SK-N-SH treated with all-trans-retinoic acid at 6 μM for 48 hours (cell line): ENCODE results near the gene FLT1.

Experiments
- CSDC2 ChIP-seq: fragments of 250-450 bp; sonication (Bioruptor Pico); IDR thresholded peaks from 2 replicates; pipeline ENCODE4 v1.5.0; 2020; ENCODE audit warnings: mild to moderate bottlenecking, moderate library complexity
- ESRRG ChIP-seq: fragments of 250-450 bp; sonication (Bioruptor Pico); IDR thresholded peaks from 2 replicates; pipeline ENCODE4 v1.6.1; 2021; ENCODE audit warnings: mild to moderate bottlenecking
- RARB ChIP-seq: fragments of 250-450 bp; sonication (Bioruptor Pico); IDR thresholded peaks from 2 replicates; pipeline ENCODE4 v1.8.0; 2021; ENCODE audit warnings: mild to moderate bottlenecking, moderate library complexity
- SNAI2 ChIP-seq: fragments of 250-450 bp; sonication (Bioruptor Pico); IDR thresholded peaks from 2 replicates; pipeline ENCODE4 v1.5.0; 2020; ENCODE audit warnings: mild to moderate bottlenecking, moderate library complexity
- TCF4 ChIP-seq: fragments of 250-450 bp; sonication (Bioruptor Pico); IDR thresholded peaks from 2 replicates; pipeline ENCODE4 v1.8.0; 2021; ENCODE audit warnings: mild to moderate bottlenecking, moderate library complexity, borderline replicate concordance
- ZFP3 ChIP-seq: fragments of 250-450 bp; sonication (Bioruptor Pico); IDR thresholded peaks from 2 replicates; pipeline ENCODE4 v1.5.0; 2020; ENCODE audit warnings: mild to moderate bottlenecking, moderate library complexity
- ZFP30 ChIP-seq: fragments of 450-650 bp; formaldehyde crosslinking; IDR thresholded peaks from 2 replicates; pipeline ENCODE4 v1.5.0; 2022; ENCODE audit warnings: mild to moderate bottlenecking, moderate library complexity
- ZNF70 ChIP-seq: fragments of 450-650 bp; formaldehyde crosslinking; IDR thresholded peaks from 2 replicates; pipeline ENCODE4 v1.5.0; 2020; ENCODE audit warnings: mild to moderate bottlenecking, moderate library complexity
- TF ChIP-seq, protein P1 (sequence below): fragments of 250-450 bp; sonication (Bioruptor Pico); IDR thresholded peaks from 2 replicates; pipeline ENCODE4 v1.5.0; 2020; ENCODE audit warnings: mild to moderate bottlenecking, moderate library complexity
- TF ChIP-seq, protein P2 (sequence below): fragments of 250-450 bp; sonication (Bioruptor Pico); IDR thresholded peaks from 2 replicates; pipeline ENCODE4 v1.8.0; 2021; ENCODE audit warnings: low read depth, mild to moderate bottlenecking, moderate library complexity, borderline replicate concordance
- TF ChIP-seq, protein P3 (sequence below): fragments of 250-450 bp; sonication (Bioruptor Pico); IDR thresholded peaks from 2 replicates; pipeline ENCODE4 v1.8.0; 2020; ENCODE audit warnings: mild to moderate bottlenecking, moderate library complexity, borderline replicate concordance
- TF ChIP-seq, protein P4 (sequence below): fragments of 250-450 bp; sonication (Bioruptor Pico); IDR thresholded peaks from 2 replicates; pipeline ENCODE4 v1.5.1; 2021; ENCODE audit warnings: mild to moderate bottlenecking, moderate library complexity

DNA sequence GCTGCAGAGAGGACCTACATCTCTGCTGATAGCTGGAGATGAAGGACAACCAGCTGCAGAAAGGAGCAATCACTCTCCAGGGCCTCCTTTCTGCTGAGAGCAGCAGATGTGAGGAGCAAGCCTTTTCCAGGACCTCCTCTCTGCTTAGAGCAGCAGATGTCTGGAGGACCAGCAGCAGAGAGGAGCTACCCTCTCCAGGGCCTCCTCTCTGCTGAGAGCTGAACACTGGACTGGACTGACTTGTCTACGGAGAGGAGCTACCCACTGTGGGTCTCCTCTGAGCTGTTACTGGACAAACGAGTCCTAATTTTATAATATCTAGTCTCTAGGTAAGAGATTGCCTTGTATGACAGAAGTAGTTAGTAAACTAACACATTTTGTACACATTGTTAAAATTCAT is 40.8 kb upstream of the FLT1 start:
- TF ChIP-seq, protein P1, sequence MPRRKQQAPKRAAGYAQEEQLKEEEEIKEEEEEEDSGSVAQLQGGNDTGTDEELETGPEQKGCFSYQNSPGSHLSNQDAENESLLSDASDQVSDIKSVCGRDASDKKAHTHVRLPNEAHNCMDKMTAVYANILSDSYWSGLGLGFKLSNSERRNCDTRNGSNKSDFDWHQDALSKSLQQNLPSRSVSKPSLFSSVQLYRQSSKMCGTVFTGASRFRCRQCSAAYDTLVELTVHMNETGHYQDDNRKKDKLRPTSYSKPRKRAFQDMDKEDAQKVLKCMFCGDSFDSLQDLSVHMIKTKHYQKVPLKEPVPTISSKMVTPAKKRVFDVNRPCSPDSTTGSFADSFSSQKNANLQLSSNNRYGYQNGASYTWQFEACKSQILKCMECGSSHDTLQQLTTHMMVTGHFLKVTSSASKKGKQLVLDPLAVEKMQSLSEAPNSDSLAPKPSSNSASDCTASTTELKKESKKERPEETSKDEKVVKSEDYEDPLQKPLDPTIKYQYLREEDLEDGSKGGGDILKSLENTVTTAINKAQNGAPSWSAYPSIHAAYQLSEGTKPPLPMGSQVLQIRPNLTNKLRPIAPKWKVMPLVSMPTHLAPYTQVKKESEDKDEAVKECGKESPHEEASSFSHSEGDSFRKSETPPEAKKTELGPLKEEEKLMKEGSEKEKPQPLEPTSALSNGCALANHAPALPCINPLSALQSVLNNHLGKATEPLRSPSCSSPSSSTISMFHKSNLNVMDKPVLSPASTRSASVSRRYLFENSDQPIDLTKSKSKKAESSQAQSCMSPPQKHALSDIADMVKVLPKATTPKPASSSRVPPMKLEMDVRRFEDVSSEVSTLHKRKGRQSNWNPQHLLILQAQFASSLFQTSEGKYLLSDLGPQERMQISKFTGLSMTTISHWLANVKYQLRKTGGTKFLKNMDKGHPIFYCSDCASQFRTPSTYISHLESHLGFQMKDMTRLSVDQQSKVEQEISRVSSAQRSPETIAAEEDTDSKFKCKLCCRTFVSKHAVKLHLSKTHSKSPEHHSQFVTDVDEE (CRISPR knock-in tag), result no peak
- TF ChIP-seq RARB (no peak), ZFP30 (CRISPR knock-in tag) (no peak), ESRRG (no peak), SNAI2 (CRISPR knock-in tag) (no peak), ZNF70 (CRISPR knock-in tag) (no peak), ZFP3 (CRISPR knock-in tag) (no peak), TCF4 (CRISPR knock-in tag) (no peak), CSDC2 (CRISPR knock-in tag) (no peak)
- TF ChIP-seq, protein P2, sequence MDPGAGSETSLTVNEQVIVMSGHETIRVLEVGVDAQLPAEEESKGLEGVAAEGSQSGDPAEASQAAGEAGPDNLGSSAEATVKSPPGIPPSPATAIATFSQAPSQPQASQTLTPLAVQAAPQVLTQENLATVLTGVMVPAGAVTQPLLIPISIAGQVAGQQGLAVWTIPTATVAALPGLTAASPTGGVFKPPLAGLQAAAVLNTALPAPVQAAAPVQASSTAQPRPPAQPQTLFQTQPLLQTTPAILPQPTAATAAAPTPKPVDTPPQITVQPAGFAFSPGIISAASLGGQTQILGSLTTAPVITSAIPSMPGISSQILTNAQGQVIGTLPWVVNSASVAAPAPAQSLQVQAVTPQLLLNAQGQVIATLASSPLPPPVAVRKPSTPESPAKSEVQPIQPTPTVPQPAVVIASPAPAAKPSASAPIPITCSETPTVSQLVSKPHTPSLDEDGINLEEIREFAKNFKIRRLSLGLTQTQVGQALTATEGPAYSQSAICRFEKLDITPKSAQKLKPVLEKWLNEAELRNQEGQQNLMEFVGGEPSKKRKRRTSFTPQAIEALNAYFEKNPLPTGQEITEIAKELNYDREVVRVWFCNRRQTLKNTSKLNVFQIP (CRISPR knock-in tag), result no peak
- TF ChIP-seq, protein P3, sequence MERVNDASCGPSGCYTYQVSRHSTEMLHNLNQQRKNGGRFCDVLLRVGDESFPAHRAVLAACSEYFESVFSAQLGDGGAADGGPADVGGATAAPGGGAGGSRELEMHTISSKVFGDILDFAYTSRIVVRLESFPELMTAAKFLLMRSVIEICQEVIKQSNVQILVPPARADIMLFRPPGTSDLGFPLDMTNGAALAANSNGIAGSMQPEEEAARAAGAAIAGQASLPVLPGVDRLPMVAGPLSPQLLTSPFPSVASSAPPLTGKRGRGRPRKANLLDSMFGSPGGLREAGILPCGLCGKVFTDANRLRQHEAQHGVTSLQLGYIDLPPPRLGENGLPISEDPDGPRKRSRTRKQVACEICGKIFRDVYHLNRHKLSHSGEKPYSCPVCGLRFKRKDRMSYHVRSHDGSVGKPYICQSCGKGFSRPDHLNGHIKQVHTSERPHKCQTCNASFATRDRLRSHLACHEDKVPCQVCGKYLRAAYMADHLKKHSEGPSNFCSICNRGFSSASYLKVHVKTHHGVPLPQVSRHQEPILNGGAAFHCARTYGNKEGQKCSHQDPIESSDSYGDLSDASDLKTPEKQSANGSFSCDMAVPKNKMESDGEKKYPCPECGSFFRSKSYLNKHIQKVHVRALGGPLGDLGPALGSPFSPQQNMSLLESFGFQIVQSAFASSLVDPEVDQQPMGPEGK (CRISPR knock-in tag), result no peak
- TF ChIP-seq, protein P4, sequence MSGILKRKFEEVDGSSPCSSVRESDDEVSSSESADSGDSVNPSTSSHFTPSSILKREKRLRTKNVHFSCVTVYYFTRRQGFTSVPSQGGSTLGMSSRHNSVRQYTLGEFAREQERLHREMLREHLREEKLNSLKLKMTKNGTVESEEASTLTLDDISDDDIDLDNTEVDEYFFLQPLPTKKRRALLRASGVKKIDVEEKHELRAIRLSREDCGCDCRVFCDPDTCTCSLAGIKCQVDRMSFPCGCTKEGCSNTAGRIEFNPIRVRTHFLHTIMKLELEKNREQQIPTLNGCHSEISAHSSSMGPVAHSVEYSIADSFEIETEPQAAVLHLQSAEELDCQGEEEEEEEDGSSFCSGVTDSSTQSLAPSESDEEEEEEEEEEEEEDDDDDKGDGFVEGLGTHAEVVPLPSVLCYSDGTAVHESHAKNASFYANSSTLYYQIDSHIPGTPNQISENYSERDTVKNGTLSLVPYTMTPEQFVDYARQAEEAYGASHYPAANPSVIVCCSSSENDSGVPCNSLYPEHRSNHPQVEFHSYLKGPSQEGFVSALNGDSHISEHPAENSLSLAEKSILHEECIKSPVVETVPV, result no peak
